Neutrophil (primary cell): ENCODE measurements around the gene ADO.

Experiments used
- H3K27ac ChIP-seq: fragments of 200-600 bp; sonication (generic); 2 replicates; pipeline ENCODE4 v1.5.1; 2016; ENCODE audit warnings: mild to moderate bottlenecking, moderate library complexity
- H3K27me3 ChIP-seq: fragments of 200-600 bp; sonication (generic); 2 replicates; pipeline ENCODE4 v1.6.0; 2016; ENCODE audit warnings: mild to moderate bottlenecking
- H3K36me3 ChIP-seq: fragments of 200-600 bp; sonication (generic); 2 replicates; pipeline ENCODE4 v1.5.1; 2017
- H3K4me1 ChIP-seq, 2 experiments: fragments of 200-600 bp in 1 of 2; sonication (generic) in 1 of 2; 1 replicate in 1 of 2; 2 replicates in 1 of 2; pipeline versions ENCODE4 v1.5.1 to v1.6.1; 2013 to 2016; ENCODE audit warnings: low read depth in 1 of 2, low read length in 1 of 2, mild to moderate bottlenecking in 1 of 2, moderate library complexity in 1 of 2; ENCODE audit not compliant: control insufficient read depth in 1 of 2, insufficient read depth in 1 of 2
- H3K4me3 ChIP-seq, 2 experiments: fragments of 200-600 bp in 1 of 2; sonication (generic) in 1 of 2; 1 replicate in 1 of 2; 2 replicates in 1 of 2; pipeline ENCODE4 v1.5.1; 2013 to 2016; ENCODE audit warnings: low read depth in 1 of 2, low read length in 1 of 2, mild to moderate bottlenecking in 1 of 2, moderate library complexity in 1 of 2
- H3K9me3 ChIP-seq: fragments of 200-600 bp; sonication (generic); 2 replicates; pipeline ENCODE4 v1.5.1; 2016
- CTCF ChIP-seq: fragments of 200-600 bp; sonication (generic); IDR thresholded peaks from 2 replicates; pipeline ENCODE4 v1.5.1; 2016; ENCODE audit warnings: antibody characterized with exemption

ADO gene

GRCh38 chr10:62851442-62851841 is 46.9 kb downstream of the ADO start:
- Histone ChIP-seq H3K4me3 (no peak overlapping the region), H3K4me1 (peaks cover 19 to 23% of the 10 kb centered on the region in 2 experiments), H3K9me3 (peaks cover 10% of the 10 kb centered on the region), H3K27ac (no peak overlapping the region), H3K36me3 (no peaks in the 10 kb centered on the region), H3K27me3 (peaks cover 50% of the 10 kb centered on the region)
- TF ChIP-seq CTCF: no peak

GRCh38 chr10:62852961-62853702 is 48.6 kb downstream of the ADO start:
- Histone ChIP-seq H3K9me3 (no peaks in the 10 kb centered on the region), H3K27ac (peak overlapping the region; percentile 46), H3K4me3 (no peak overlapping the region), H3K4me1 (peaks cover 19 to 23% of the 10 kb centered on the region in 2 experiments), H3K27me3 (peaks cover 67% of the 10 kb centered on the region), H3K36me3 (no peaks in the 10 kb centered on the region)
- no peak for TF ChIP-seq CTCF

- TF ChIP-seq CTCF: no peak
- Histone ChIP-seq H3K27me3 (peaks cover 71% of the 10 kb centered on the region), H3K4me3 (no peak overlapping the region), H3K4me1 (peaks cover 19 to 23% of the 10 kb centered on the region in 2 experiments), H3K36me3 (no peaks in the 10 kb centered on the region), H3K9me3 (no peaks in the 10 kb centered on the region), H3K27ac (peak overlapping the region; percentile 46)
Observed at GRCh38 chr10:62853710-62854109, 49.2 kb downstream of the ADO start.

- no peaks in the 10 kb centered on the region for H3K36me3 ChIP-seq
- peaks cover 19 to 23% of the 10 kb centered on the region in 2 experiments for H3K4me1 ChIP-seq
- no peaks in the 10 kb centered on the region for H3K9me3 ChIP-seq
- H3K27me3 ChIP-seq: peaks cover 65% of the 10 kb centered on the region
- H3K4me3 ChIP-seq: no peak overlapping the region
- H3K27ac ChIP-seq: no peak overlapping the region
- no peak for TF ChIP-seq CTCF
Observed at GRCh38 chr10:62856021-62856420, 51.5 kb downstream of the ADO start.
